ENCODE results near the gene RIC8A.
"Not testable (repeated sequence)": the region's sequence is repeated elsewhere in the genome, so short reads cannot be mapped to it uniquely, and the experiment has no call there.

The RIC8A gene

GRCh38 chr11:207208-207862, at the start of gene RIC8A, which contains the start of gene BET1L:
RIC8A (plus strand) TSS chr11:207708; CDS start chr11:208855, 1,147 bp downstream.
BET1L (minus strand) TSS chr11:207399; CDS start chr11:207321, 78 bp downstream.
- DNase-seq (ENCODE audit: low read depth, low spot score): peak; percentile 94

DNA sequence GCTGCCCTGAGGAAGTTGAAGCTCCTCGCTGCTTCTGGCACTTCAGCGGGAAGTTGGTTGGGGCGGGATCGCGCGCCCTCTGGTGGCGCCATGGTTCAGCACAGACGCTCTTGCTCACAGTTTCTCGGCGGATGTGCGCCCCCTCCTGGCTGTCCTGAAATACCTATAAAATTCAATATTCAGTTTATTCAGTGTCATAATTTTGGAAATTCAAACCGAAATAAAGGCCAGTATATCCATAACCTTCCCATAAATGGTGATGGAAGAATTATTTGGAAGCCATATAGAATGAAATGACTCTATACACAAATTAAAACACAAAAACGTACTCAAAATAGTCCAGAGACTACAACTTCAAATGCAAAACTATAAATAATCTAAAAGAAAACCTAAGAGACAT, 27.3 kb upstream of the RIC8A start:
- not testable (repeated sequence) for DNase-seq (ENCODE audit: low read depth, low spot score)

DNA sequence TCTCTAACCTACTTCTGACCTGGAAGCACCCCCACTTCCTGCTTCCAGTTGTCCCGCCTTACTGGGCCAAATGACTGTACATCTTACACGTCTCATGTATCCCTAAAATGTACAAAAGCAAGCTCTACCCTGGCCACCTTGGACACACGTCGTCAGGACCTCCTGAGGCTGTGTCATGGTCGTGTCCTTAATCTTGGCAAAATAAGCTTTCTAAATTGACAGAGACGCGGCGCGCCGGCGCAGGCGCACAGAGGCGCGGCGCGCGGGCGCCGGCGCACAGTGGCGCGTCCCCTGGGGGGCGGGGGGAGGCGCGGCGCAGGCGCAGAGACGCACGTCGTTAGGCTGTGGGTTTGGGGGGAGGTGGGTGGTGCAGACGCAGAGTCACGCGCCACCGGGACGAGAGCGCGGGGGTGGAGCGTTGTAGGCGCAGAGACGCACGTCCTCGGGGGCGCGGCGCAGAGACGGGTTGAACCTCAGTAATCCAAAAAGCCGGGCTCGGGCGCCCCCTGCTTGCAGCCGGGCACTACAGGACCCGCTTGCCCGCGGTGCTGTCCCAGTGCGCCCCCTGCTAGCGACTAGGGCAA, 18.2 kb upstream of the RIC8A start:
- DNase-seq (ENCODE audit: low read depth, low spot score): not testable (repeated sequence)

DNA sequence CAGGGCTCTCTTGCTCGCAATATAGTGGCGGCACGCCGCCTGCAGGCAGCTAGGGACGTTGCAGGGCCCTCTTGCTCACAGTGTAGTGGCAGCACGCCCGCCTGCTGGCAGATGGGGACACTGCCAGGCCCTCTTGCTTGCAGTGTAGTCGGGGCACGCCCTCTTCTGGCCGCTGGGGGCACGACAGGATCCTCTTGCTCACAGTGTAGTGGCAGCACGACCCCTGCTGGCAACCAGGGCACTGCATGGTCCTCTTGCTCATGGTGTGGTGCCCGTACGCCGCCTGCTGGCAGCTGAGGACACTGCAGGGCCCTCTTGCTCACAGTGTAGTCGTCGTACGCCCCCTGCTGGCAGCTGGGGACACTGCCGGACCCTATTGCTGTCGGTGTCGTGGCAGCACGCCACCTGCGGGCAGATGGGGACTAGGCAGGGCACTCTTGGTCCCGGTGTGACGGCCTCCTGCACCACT, 17.6 kb upstream of the RIC8A start:
- DNase-seq (ENCODE audit: low read depth, low spot score): not testable (repeated sequence)

GRCh38 chr11:190546-190945, 17.0 kb upstream of the RIC8A start:
- DNase-seq (ENCODE audit: low read depth, low spot score): not testable (repeated sequence)

DNA sequence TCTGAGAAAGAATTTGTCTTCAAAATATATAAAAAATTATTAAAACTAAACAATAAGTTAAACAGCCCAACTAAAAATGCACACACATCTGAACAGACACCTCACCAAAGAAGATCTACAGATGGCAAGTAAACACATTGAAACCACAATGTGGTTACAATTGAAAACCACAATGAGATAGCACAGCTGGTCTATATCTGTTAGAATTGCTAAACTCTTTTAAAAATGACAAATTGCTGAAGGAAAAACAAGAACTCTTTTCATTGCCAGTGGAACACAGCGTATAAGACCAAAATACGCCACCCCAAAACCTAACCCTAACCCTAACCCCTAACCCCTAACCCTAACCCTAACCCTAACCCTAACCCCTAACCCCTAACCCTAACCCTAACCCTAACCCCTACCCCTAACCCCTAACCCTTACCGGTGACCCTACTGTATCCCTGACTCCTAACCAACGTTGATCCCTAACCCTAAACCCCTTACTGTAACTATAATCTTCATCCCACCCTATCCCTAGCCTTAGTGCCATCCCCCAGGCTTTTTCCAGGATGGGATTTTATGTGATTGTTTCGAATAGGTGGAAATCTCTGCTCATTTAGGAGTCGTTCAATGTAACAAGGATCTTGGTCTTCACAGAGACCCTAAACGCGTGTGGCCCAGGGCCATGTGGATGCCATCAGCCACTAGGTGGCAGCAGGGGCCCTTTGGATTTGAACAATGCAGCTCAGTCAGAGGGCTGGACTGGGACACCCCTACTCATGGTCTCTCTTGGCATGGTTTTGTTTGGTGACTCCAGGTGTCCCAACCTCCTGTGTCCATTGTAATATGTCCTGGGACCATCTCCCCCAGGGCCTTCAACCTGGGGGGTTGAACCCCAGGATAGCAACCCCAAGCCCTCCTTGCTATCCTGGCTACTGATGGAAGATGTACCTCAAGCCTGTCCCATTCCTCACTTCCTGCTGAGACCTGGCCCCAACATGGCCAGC, 15.7 kb upstream of the RIC8A start:
- not testable (repeated sequence) for DNase-seq (ENCODE audit: low read depth, low spot score)

DNA sequence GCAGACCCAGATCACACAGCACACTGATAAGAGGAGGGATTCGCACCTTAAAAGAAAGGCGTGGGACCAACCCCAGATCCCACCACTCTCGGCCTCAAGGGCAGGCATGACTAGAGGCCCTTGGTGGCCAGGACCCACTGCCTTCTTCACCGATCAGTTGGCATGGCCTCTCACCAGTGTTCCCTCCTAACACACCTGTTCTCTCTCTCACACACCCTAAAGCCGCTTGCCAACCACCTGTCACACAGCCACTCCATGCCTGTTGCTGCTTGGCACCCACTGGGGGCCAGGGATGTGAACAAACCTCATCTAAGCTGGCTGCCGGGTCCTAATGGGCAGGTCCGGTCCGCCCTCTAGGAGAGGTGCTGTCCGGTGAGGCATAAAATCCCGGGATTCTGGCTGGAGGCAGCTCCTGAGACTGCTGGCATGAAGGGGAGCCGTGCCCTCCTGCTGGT, 14.8 kb upstream of the RIC8A start, which contains the start of gene SCGB1C1:
TSS of gene SCGB1C1 (plus strand) at position 405 of the 455 bp plus-strand sequence. CDS start at position 427, 22 bp downstream.
- DNase-seq (ENCODE audit: low read depth, low spot score): not testable (repeated sequence)

GRCh38 chr11:193481-193880, 14.0 kb upstream of the RIC8A start:
- DNase-seq (ENCODE audit: low read depth, low spot score): not testable (repeated sequence)

GRCh38 chr11:196786-197731, 10.4 kb upstream of the RIC8A start:
- no peak for DNase-seq (ENCODE audit: low read depth, low spot score)

GRCh38 chr11:197741-198235, 9.7 kb upstream of the RIC8A start:
- DNase-seq (ENCODE audit: low read depth, low spot score): no peak

GRCh38 chr11:198236-198806, 9.2 kb upstream of the RIC8A start:
- no peak for DNase-seq (ENCODE audit: low read depth, low spot score)

DNA sequence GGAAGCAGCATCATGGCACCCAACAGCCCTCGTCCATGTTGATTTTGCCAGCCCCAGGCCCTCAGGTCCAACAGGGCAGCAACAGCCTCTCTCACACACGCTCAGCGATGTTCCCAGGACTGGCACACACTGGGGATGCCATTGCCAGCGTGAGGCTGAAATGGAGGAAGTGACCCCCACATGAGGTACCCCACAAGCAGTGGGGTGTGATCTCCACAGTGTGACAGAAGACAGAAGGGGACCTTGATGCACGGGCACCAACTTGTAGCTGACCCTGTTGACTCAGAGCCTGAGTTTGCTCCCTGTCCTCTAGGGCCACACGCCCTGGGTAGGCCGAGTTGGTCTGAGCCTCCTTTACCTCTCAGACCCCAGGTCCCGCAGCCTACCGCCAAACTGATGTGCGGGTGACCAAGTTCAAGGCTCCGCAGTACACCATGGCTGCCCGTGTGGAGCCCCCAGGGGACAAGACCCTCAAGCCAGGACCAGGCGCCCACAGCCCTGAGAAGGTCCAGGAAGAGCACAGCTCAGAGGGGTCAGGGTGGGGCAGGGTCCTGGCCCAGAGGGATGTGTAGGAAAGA, 8.4 kb upstream of the RIC8A start:
- no peak for DNase-seq (ENCODE audit: low read depth, low spot score)

- DNase-seq (ENCODE audit: low read depth, low spot score): no peak
Observed at GRCh38 chr11:199782-200181, 7.7 kb upstream of the RIC8A start.

DNA sequence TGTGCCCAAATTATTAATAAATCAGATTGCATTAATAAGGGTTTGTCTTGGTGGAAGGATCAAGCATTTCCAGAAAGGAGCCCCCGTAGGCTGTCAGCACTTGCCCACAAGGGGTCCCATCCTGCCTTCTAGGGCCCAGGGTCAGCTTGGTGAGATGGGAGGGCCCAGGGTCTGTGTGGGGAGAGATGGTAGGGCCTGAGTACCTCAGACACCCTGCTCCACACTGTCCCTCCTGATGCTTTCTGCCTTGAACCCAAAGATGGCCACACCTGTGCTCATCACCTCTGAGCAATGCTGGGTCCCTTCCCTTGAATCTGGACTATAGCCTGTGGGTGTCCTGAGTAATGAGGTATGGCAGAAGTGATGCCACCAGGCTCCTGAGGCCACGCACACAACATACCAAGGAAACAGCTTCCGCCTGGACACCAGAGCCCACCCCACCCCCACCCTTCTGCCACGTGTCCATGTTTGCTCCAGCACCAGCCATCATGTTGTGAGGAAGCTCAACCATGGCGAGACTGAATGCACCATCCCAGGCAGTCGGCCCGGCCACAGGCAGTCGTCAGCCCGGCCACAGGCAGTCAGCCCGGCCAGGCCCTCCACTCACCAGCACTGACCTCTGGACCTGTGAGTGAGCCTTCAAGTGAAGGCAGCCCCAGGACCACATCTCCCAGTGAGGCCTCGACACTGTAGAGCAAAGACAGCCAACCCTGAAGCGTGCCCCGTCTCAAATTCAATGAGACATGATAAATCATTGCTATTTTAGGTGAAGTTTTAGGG, 7.1 kb upstream of the RIC8A start:
- no peak for DNase-seq (ENCODE audit: low read depth, low spot score)

DNA sequence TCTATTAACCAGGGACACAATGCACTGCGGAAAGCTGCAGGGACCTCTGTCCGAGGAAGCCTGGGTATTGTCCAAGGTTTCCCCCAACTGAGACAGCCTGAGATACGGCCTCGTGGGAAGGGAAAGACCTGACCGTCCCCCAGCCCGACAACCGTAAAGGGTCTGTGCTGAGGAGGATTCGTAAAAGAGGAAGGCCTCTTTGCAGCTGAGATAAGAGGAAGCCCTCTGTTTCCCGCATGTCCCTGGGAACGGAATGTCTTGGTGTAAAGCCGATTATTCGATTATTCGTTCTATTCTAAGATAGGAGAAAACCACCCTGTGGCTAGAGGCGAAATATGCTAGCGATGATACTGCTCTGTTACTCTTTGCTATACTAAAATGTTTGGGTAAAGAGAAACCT, 5.5 kb upstream of the RIC8A start:
- no peak for DNase-seq (ENCODE audit: low read depth, low spot score)

GRCh38 chr11:202490-202889, 5.0 kb upstream of the RIC8A start:
- no peak for DNase-seq (ENCODE audit: low read depth, low spot score)

- no peak for DNase-seq (ENCODE audit: low read depth, low spot score)
Observed at GRCh38 chr11:203056-203944, 4.2 kb upstream of the RIC8A start.
